HepG2 (cell line): ENCODE measurements around the gene NFKBIL1. TPM values are rescaled to one million over a fixed set of nuclear protein-coding genes. Genes with fewer than 3 reads are reported as not detected.

Experiments
- ARHGAP35 ChIP-seq: sonication (generic); formaldehyde crosslinking; IDR thresholded peaks from 2 replicates; pipeline ENCODE4 v1.9.0; 2022; ENCODE audit warnings: mild to moderate bottlenecking, inconsistent platforms, moderate library complexity, missing genetic modification reagents, borderline replicate concordance
- HNRNPL ChIP-seq: fragments of 200-400 bp; formaldehyde crosslinking; IDR thresholded peaks from 2 replicates; pipeline ENCODE4 v1.6.1; 2017; ENCODE audit warnings: mild to moderate bottlenecking, low read depth, low read length
- IRF2 ChIP-seq: IDR thresholded peaks from 2 replicates; pipeline ENCODE4 v1.6.1; 2018; ENCODE audit warnings: missing genetic modification reagents, missing compliant biosample characterization
- MIXL1 ChIP-seq: IDR thresholded peaks from 2 replicates; pipeline ENCODE4 v1.6.1; 2016
- NR2C2 ChIP-seq: sonication (generic); formaldehyde crosslinking; IDR thresholded peaks from 2 replicates; pipeline ENCODE4 v1.4.0; 2020; ENCODE audit warnings: missing genetic modification reagents, mild to moderate bottlenecking, moderate library complexity, borderline replicate concordance
- TAF15 ChIP-seq: fragments of 200-400 bp; formaldehyde crosslinking; IDR thresholded peaks from one replicate; pipeline ENCODE4 v1.6.1; 2018; ENCODE audit warnings: mild to moderate bottlenecking, low read depth, low read length; ENCODE audit not compliant: poor library complexity, severe bottlenecking
- ZFP37 ChIP-seq: sonication (generic); formaldehyde crosslinking; IDR thresholded peaks from 2 replicates; pipeline ENCODE4 v1.4.0; 2020; ENCODE audit warnings: missing genetic modification reagents, borderline replicate concordance
- ZFP41 ChIP-seq: sonication (generic); formaldehyde crosslinking; IDR thresholded peaks from 2 replicates; pipeline ENCODE4 v1.4.0; 2020; ENCODE audit warnings: mild to moderate bottlenecking, missing genetic modification reagents, borderline replicate concordance
- ZFX ChIP-seq: sonication (generic); formaldehyde crosslinking; IDR thresholded peaks from 2 replicates; pipeline ENCODE4 v1.4.0; 2020; ENCODE audit warnings: mild to moderate bottlenecking, low read depth, missing genetic modification reagents, moderate library complexity
- ZNF253 ChIP-seq: sonication (generic); formaldehyde crosslinking; IDR thresholded peaks from 2 replicates; pipeline ENCODE4 v1.8.0; 2022; ENCODE audit warnings: mild to moderate bottlenecking, missing genetic modification reagents, borderline replicate concordance
- ZNF792 ChIP-seq: IDR thresholded peaks from 2 replicates; pipeline ENCODE4 v1.6.1; 2016
- polyA plus RNA-seq, 8 experiments: library from polyadenylated mRNA; depleted of rRNA in 3 of 8; stranded (reverse) in 7 of 8; unstranded in 1 of 8; fragments of >200 nt; fragmentation: Illumina TruSeq in 4 of 8; extraction: Trizol in 4 of 8; gene quantifications; 2 replicates each; pipeline versions ENCODE4 v1.2.1 to v1.2.3, GENCODE V29; 2011 to 2016; ENCODE audit warnings: low read depth in 4 of 8, missing spikeins in 1 of 8, mixed read lengths in 1 of 8; ENCODE audit not compliant: insufficient read depth in 1 of 8
- total RNA-seq, 5 experiments: library from RNA; depleted of rRNA; stranded (reverse); fragments of >200 nt; fragmentation: Illumina TruSeq; extraction: Trizol; gene quantifications; 2 replicates each; pipeline ENCODE4 v1.2.3, GENCODE V29; 2016; ENCODE audit warnings: low read depth in 1 of 5
- TF ChIP-seq, protein P1 (sequence below): sonication (generic); formaldehyde crosslinking; IDR thresholded peaks from 2 replicates; pipeline ENCODE4 v1.4.0; 2020; ENCODE audit warnings: missing genetic modification reagents; ENCODE audit errors: not compliant biosample characterization
- TF ChIP-seq, protein P2 (sequence below): sonication (generic); formaldehyde crosslinking; IDR thresholded peaks from 2 replicates; pipeline ENCODE4 v1.8.0; 2022; ENCODE audit warnings: missing genetic modification reagents, low read depth, mild to moderate bottlenecking, borderline replicate concordance
- TF ChIP-seq, protein P3 (sequence below): sonication (generic); formaldehyde crosslinking; IDR thresholded peaks from 2 replicates; pipeline ENCODE4 v1.8.0; 2023; ENCODE audit warnings: mild to moderate bottlenecking, missing genetic modification reagents
- TF ChIP-seq, protein P4 (sequence below): sonication (generic); formaldehyde crosslinking; IDR thresholded peaks from 2 replicates; pipeline ENCODE4 v1.9.0; 2021; ENCODE audit warnings: missing genetic modification reagents, borderline replicate concordance
- TF ChIP-seq, protein P5 (sequence below): sonication (generic); formaldehyde crosslinking; IDR thresholded peaks from 2 replicates; pipeline ENCODE4 v1.4.0; 2020; ENCODE audit warnings: missing genetic modification reagents
- TF ChIP-seq, protein P6 (sequence below): sonication (generic); formaldehyde crosslinking; IDR thresholded peaks from 2 replicates; pipeline ENCODE4 v1.4.0; 2020; ENCODE audit warnings: missing genetic modification reagents

Gene NFKBIL1
- total and polyA plus RNA-seq, 2 of the 13 experiments (the other 11 are each of a cell fraction or from before 2014, with no cell fraction given) = 9.7 to 19.5 TPM

DNA sequence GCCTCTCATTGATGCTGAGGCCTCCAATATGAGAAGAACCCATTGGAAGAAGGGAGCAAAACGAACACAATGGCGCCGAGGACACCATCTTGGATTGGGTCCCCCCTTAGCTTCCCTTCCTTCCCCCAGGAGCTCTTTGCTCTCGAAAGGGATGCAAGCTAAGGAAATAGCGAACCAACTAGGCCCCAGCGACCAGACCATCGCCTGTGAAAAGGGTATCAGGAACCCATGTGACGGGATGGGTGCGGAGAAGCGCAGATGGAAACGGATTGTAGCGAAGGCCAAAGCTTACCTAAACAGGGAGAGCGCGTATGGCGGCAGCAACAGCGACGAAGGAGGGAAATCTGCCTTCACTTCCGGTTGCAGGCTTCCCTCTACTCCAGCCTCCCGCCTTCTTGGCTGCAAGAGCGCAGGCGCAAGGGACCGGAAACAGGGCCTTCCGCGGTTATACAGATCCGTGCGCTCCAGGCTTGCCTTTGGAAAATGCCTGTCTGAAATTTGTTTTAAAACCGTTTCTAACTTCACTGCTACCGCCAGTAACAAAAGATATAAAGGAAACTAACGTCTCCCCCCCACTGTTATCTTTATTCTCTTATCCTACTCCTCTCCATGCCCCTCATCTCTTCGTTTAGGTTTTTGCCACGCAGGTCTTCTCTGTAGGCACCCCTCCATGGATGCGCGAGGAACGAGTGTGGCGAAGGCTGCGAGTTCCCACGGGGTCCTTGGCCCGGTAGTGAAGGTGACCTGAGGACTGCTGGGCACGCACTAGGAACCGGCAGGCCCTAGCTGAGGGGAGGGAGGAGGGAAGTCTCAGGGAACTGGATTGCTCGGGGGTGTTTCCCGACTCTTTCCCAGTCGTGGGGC is 5.5 kb upstream of the NFKBIL1 start, which contains the start of gene DDX39B (continued):
- TF ChIP-seq, protein P1, sequence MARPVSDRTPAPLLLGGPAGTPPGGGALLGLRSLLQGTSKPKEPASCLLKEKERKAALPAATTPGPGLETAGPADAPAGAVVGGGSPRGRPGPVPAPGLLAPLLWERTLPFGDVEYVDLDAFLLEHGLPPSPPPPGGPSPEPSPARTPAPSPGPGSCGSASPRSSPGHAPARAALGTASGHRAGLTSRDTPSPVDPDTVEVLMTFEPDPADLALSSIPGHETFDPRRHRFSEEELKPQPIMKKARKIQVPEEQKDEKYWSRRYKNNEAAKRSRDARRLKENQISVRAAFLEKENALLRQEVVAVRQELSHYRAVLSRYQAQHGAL (CRISPR knock-in tag) = peak; percentile 84
- TF ChIP-seq, protein P2, sequence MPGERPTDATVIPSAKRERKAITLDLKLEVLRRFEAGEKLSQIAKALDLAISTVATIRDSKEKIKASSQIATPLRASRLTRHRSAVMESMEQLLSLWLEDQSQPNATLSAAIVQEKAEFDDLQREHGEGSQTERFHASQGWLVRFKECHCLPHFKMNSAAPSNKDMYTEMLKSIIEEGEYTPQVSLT (CRISPR knock-in tag) = peak; percentile 56; the same call in 1 of the 2 replicates
- TF ChIP-seq TAF15 = no peak
- TF ChIP-seq HNRNPL = 0 out of 2 replicates have a peak, but pooled peaks have one; percentile 71
- no peak for TF ChIP-seq ZNF792
- peak; percentile 99 for TF ChIP-seq ZFX
- TF ChIP-seq NR2C2 (CRISPR knock-in tag) = peak; percentile 76
- TF ChIP-seq ZNF253 (CRISPR knock-in tag) = no peak; the same call in 1 of the 2 replicates
- TF ChIP-seq IRF2 = peak; percentile 63; the same call in 1 of the 2 replicates
- TF ChIP-seq ARHGAP35 = no peak; the same call in none of the 2 replicates
- TF ChIP-seq, protein P3, sequence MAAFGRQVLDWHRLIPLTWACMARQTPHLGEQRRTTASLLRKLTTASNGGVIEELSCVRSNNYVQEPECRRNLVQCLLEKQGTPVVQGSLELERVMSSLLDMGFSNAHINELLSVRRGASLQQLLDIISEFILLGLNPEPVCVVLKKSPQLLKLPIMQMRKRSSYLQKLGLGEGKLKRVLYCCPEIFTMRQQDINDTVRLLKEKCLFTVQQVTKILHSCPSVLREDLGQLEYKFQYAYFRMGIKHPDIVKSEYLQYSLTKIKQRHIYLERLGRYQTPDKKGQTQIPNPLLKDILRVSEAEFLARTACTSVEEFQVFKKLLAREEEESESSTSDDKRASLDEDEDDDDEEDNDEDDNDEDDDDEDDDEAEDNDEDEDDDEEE (CRISPR knock-in tag) = peak; percentile 96
- TF ChIP-seq, protein P4, sequence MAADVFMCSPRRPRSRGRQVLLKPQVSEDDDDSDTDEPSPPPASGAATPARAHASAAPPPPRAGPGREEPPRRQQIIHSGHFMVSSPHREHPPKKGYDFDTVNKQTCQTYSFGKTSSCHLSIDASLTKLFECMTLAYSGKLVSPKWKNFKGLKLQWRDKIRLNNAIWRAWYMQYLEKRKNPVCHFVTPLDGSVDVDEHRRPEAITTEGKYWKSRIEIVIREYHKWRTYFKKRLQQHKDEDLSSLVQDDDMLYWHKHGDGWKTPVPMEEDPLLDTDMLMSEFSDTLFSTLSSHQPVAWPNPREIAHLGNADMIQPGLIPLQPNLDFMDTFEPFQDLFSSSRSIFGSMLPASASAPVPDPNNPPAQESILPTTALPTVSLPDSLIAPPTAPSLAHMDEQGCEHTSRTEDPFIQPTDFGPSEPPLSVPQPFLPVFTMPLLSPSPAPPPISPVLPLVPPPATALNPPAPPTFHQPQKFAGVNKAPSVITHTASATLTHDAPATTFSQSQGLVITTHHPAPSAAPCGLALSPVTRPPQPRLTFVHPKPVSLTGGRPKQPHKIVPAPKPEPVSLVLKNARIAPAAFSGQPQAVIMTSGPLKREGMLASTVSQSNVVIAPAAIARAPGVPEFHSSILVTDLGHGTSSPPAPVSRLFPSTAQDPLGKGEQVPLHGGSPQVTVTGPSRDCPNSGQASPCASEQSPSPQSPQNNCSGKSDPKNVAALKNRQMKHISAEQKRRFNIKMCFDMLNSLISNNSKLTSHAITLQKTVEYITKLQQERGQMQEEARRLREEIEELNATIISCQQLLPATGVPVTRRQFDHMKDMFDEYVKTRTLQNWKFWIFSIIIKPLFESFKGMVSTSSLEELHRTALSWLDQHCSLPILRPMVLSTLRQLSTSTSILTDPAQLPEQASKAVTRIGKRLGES = peak; percentile 80; the same call in 1 of the 2 replicates
- peak; percentile 96 for TF ChIP-seq ZFP37 (CRISPR knock-in tag)
- TF ChIP-seq, protein P5, sequence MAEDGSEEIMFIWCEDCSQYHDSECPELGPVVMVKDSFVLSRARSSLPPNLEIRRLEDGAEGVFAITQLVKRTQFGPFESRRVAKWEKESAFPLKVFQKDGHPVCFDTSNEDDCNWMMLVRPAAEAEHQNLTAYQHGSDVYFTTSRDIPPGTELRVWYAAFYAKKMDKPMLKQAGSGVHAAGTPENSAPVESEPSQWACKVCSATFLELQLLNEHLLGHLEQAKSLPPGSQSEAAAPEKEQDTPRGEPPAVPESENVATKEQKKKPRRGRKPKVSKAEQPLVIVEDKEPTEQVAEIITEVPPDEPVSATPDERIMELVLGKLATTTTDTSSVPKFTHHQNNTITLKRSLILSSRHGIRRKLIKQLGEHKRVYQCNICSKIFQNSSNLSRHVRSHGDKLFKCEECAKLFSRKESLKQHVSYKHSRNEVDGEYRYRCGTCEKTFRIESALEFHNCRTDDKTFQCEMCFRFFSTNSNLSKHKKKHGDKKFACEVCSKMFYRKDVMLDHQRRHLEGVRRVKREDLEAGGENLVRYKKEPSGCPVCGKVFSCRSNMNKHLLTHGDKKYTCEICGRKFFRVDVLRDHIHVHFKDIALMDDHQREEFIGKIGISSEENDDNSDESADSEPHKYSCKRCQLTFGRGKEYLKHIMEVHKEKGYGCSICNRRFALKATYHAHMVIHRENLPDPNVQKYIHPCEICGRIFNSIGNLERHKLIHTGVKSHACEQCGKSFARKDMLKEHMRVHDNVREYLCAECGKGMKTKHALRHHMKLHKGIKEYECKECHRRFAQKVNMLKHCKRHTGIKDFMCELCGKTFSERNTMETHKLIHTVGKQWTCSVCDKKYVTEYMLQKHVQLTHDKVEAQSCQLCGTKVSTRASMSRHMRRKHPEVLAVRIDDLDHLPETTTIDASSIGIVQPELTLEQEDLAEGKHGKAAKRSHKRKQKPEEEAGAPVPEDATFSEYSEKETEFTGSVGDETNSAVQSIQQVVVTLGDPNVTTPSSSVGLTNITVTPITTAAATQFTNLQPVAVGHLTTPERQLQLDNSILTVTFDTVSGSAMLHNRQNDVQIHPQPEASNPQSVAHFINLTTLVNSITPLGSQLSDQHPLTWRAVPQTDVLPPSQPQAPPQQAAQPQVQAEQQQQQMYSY (CRISPR knock-in tag) = no peak; the same call in 1 of the 2 replicates
- TF ChIP-seq, protein P6, sequence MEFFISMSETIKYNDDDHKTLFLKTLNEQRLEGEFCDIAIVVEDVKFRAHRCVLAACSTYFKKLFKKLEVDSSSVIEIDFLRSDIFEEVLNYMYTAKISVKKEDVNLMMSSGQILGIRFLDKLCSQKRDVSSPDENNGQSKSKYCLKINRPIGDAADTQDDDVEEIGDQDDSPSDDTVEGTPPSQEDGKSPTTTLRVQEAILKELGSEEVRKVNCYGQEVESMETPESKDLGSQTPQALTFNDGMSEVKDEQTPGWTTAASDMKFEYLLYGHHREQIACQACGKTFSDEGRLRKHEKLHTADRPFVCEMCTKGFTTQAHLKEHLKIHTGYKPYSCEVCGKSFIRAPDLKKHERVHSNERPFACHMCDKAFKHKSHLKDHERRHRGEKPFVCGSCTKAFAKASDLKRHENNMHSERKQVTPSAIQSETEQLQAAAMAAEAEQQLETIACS (CRISPR knock-in tag) = peak; percentile 12; the same call in 1 of the 2 replicates
- TF ChIP-seq ZFP41 (CRISPR knock-in tag) = no peak
- peak; percentile 66 for TF ChIP-seq MIXL1 (CRISPR knock-in tag)
